Osteocyte (in vitro differentiated cells): ENCODE results near the gene SGMS1. TPM values are rescaled to one million over a fixed set of nuclear protein-coding genes. Genes with fewer than 3 reads are reported as not detected.

ENCODE experiments used
- DNase-seq: peaks from one replicate; pipeline ENCODE4 v3.0.0; 2021; ENCODE audit warnings: mixed read lengths; ENCODE audit not compliant: unreplicated experiment; ENCODE audit errors: extremely low spot score
- H3K27ac Mint-ChIP-seq: one replicate; pipeline ENCODE4 v1.8.0; 2021; ENCODE audit warnings: mild to moderate bottlenecking, mixed read lengths; ENCODE audit not compliant: unreplicated experiment
- H3K27me3 Mint-ChIP-seq: one replicate; pipeline ENCODE4 v1.8.0; 2021; ENCODE audit warnings: mixed read lengths; ENCODE audit not compliant: unreplicated experiment
- H3K36me3 Mint-ChIP-seq: one replicate; pipeline ENCODE4 v1.8.0; 2021; ENCODE audit warnings: mixed read lengths; ENCODE audit not compliant: unreplicated experiment
- H3K4me1 Mint-ChIP-seq: one replicate; pipeline ENCODE4 v1.8.0; 2021; ENCODE audit warnings: mixed read lengths; ENCODE audit not compliant: unreplicated experiment
- H3K4me3 Mint-ChIP-seq: one replicate; pipeline ENCODE4 v1.8.0; 2021; ENCODE audit warnings: mild to moderate bottlenecking, moderate library complexity, mixed read lengths; ENCODE audit not compliant: unreplicated experiment
- H3K9me3 Mint-ChIP-seq: one replicate; pipeline ENCODE4 v1.8.0; 2021; ENCODE audit warnings: mixed read lengths; ENCODE audit not compliant: unreplicated experiment
- CTCF ChIP-seq: fragments of 200-600 bp; sonication (generic); IDR thresholded peaks from 2 replicates; pipeline ENCODE4 v1.5.0; 2021; ENCODE audit warnings: antibody characterized with exemption, mild to moderate bottlenecking, moderate library complexity
- total RNA-seq: library from RNA; stranded (reverse); gene quantifications from 2 replicates; pipeline ENCODE4 v1.2.1, GENCODE V29; 2021

SGMS1 gene
- total RNA-seq, 1 donor from 2014 or later, result 21.0 TPM

GRCh38 chr10:50397312-50398140, 226.2 kb downstream of the SGMS1 start:
- no peaks in the 10 kb centered on the region for H3K36me3 Mint-ChIP-seq
- no peaks in the 10 kb centered on the region for H3K9me3 Mint-ChIP-seq
- H3K27me3 Mint-ChIP-seq, result no peaks in the 10 kb centered on the region
- H3K4me3 Mint-ChIP-seq, result no peak overlapping the region
- no peak overlapping the region for H3K27ac Mint-ChIP-seq
- no peak for DNase-seq
- no peak for TF ChIP-seq CTCF
- H3K4me1 Mint-ChIP-seq, result peaks cover 18% of the 10 kb centered on the region

GRCh38 chr10:50396491-50397311, 227.1 kb downstream of the SGMS1 start:
- TF ChIP-seq CTCF, result no peak
- no peak overlapping the region for H3K27ac Mint-ChIP-seq
- DNase-seq, result no peak
- H3K9me3 Mint-ChIP-seq, result no peaks in the 10 kb centered on the region
- H3K36me3 Mint-ChIP-seq, result no peaks in the 10 kb centered on the region
- no peaks in the 10 kb centered on the region for H3K27me3 Mint-ChIP-seq
- no peak overlapping the region for H3K4me3 Mint-ChIP-seq
- H3K4me1 Mint-ChIP-seq, result peaks cover 22% of the 10 kb centered on the region

- TF ChIP-seq CTCF, result no peak
- Mint-ChIP-seq H3K27ac (no peak overlapping the region), H3K4me3 (no peak overlapping the region), H3K9me3 (no peaks in the 10 kb centered on the region), H3K36me3 (no peaks in the 10 kb centered on the region), H3K27me3 (no peaks in the 10 kb centered on the region), H3K4me1 (peaks cover 22% of the 10 kb centered on the region)
- no peak for DNase-seq
Observed at GRCh38 chr10:50395851-50396250, 227.9 kb downstream of the SGMS1 start.

GRCh38 chr10:50395271-50395670, 228.5 kb downstream of the SGMS1 start:
- TF ChIP-seq CTCF, result no peak
- no peaks in the 10 kb centered on the region for H3K9me3 Mint-ChIP-seq
- no peak for DNase-seq
- no peak overlapping the region for H3K27ac Mint-ChIP-seq
- H3K36me3 Mint-ChIP-seq, result no peaks in the 10 kb centered on the region
- peaks cover 22% of the 10 kb centered on the region for H3K4me1 Mint-ChIP-seq
- no peak overlapping the region for H3K4me3 Mint-ChIP-seq
- H3K27me3 Mint-ChIP-seq, result no peaks in the 10 kb centered on the region

- Mint-ChIP-seq H3K4me3 (no peak overlapping the region), H3K27me3 (no peaks in the 10 kb centered on the region), H3K27ac (no peak overlapping the region), H3K9me3 (no peaks in the 10 kb centered on the region), H3K36me3 (no peaks in the 10 kb centered on the region), H3K4me1 (peaks cover 22% of the 10 kb centered on the region)
- no peak for DNase-seq
- no peak for TF ChIP-seq CTCF
Observed at GRCh38 chr10:50394832-50395231, 228.9 kb downstream of the SGMS1 start.
